CD4-positive, alpha-beta T cell treated with Interleukin-15 for 4 hours (primary cell): ENCODE data around the gene SLC2A6.

Source experiments
- DNase-seq: peaks from one replicate; pipeline ENCODE4 v3.0.0-alpha.2; 2020; ENCODE audit warnings: low spot score

Gene SLC2A6

DNA sequence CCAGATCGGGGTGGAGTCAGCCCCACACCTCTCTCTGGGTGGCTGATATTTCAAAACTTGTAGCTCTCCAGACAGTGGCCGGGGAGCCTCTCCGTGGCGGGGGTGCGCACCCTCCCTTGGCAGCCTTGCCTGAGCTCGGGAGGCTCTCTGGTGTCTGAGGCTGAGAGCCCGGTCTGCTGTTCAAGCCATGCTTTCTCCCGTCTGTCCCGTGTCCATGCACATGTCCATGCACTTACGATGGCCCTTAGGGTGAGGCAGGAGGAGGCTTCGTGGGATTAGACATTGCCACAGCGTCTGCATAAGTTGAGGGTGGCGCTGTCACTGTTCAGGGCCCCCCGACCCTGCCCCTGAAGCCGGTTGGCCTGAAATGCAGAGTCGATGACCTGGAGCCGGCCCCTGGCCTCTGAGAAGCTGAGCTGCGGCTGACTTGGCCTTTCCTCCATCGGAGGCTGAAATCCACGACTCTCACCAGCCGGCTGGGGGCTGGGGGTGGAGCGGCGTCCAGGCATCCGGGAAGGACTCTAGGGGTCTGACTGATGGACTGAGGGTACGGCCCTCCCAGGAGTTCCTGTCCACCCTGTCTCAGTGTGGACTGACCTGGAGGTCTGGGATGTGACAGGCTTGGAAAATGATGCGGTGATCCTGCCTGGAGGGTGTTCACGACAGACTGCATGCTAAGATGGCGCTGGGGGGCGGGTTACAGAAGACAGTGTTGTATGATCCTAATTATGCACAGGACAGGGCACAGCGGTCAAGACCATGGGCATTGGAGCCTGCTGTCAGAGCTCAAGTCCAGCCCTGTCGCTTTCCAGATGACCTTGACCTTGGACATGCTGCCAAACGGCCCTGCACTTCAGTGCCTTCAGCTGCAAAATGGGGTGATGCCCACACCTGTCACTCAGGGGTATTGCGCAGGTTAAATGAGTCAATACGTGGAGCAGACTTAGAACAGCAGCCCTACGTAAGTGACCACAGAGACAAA is 18.3 kb upstream of the SLC2A6 start:
- DNase-seq = no peak

DNA sequence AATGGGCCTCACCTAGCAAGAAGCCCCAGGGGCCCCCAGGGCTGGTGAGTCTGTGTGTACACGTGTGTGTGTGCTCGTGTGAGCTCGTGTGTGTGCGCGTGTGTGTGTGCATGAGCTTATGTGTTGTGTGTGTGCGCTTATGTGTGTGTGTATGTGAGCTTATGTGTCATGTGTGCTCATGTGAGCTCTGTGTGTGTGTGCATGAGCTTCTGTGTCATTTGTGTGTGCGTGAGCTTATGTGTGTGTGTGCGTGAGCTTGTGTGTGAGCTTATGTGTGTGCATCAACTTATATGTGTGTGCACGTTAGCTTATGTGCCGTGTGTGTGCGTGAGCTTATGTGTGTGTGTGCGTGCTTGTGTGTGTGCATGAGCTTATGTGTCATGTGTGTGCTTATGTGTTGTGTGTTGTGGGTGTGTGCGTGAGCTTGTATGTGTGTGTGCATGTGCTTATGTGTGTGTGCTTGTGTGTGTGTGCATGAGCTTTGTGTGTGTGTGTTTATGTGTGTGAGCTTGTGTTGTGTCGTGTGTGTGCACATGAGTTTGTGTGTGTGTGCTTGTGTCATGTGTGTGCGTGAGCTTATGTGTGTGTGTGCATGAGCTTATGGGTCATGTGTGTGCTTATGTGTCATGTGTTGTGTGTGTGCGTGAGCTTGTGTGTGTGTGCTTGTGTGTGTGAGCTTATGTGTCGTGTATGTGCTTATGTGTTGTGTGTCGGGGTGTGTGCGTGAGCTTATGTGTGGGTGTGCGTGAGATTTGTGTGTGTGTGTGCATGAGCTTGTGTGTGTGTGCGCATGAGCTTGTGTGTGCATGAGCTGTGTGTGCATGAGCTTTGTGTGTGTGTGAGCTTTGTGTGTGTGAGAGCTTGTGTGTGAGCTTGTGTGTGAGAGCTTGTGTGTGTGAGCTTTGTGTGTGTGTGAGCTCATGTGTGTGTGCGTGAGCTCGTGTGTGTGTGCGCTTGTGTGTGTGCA is 16.7 kb upstream of the SLC2A6 start:
- no peak for DNase-seq

DNA sequence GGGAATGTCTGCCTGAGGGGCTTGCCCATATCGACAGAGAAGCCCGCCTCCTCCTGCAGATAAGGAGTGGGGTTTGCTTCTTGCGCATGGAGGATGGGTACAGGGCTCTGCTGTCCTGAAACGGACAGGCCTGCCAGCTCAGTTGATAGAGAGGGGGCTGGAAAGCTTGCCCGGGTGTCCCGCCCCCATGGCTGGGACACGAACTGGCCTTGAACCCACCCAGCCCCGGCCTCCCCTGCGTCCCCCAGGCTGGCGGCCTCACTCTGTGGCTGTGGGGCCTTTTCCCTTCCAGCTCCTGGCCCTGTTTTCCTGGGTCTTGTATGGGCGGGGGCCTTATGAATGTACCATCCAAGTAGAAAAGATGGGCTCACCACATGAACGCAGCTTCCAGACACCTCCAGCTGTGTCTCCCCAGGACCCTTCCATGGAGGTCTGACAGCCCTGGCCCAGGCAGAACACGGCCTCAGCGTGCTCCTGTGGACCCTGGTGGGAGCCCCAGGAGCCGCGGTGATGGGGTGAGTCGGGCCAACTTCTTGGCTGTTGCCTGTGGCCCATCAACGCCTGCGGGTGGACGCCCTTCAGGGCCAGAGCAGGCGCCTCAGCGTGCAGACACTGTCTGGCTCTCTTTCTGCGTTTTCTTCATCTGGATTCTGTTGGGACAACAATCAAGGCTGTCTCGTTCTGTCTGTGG is 15.9 kb upstream of the SLC2A6 start:
- DNase-seq = no peak

DNA sequence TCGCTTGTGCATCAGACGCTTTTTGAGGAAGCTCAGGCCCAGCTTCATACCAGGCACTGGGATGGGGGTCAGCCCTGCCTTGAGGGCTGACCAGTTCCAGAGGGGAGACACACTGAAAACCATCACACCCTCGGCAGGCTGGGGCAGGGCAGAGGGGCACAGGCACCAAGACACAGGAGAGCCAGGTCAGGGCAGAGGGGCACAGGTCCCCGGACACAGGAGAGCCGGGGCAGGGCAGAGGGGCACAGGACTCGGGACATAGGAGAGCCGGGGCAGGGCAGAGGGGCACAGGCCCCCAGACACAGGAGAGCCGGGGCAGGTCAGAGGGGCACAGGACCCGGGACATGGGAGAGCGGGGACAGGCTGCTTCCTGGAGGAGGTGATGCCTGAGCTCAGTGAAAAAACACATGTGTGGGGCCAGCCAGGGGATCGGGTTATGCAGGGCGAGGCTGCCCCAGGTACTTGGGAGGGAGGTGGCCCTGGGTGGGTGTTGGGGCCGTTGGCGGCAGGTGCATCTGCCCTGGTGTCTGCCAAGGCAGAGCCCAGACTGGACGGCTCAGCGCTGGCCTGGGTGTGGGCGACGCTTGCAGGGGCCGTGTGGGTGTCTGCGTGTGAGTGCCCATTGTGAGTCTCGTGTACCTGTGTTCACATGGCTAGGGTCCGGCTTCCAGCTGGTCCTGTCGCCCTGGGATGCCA is 15.1 kb upstream of the SLC2A6 start:
- no peak for DNase-seq

DNA sequence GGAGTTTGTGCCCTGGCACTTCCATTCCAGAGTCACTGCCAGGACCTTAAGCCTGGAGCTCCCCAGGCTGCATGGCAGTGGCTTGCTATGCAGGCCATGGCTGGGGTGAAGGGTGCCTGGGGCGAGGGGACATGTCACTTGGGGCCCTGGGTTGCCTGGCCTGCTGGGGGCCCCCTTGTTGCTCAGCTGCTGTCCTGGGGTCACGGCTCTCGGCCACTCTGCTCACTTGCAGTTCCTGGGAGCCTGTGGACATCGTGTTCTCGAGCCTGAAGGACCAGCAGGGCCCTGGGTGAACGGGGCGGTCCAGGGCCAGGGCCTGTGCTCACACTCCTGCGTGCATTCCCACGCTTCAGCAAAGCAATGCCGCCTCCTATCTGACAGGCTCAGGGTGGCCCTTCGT is 14.5 kb upstream of the SLC2A6 start:
- no peak for DNase-seq

DNA sequence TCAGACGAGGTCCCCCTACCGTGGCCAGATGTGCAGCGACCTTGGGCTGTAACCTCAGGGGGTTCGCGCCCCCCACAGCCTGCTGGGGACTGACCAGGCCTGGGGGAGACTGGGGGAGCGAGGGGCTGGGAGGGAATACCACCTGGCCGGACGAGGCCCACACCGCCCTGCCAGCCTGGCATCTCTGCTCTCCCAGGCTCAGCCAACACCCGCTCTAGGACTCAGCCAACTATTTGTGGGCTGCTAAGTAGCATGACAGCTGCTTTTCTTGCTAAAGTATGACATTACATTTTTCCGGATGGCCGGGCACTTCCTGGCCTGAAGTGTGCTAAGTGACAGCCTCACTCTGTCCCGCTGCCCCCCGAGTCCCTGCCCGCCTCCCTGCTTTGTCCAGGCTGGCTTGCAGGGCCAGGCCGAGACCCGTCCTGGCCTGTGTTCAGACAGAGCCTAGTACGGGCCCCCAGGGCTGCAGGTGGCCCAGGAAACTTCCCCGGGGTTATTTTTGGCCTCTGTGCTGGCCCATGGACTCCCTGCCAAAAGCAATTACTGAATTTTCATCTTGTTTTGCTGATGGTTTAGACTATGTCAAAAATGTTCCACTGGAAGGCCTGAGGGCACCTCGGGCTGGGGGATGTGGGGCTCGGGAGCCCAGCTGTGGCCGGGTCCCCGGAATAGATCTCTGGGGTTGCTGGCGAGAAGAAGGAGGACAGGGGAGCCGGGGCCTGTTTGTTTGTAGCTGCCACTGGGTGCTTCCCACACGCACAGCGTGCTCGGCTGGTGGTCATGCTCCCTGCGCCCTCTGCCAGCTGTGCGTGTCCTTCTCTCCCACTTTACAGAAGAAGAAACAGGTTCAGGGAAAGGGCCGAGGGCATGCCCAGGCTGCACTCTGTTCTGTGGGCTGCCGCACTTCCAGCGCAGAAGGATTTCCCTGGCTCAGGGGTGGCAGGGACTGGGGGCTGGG is 13.4 kb upstream of the SLC2A6 start:
- DNase-seq = no peak

DNA sequence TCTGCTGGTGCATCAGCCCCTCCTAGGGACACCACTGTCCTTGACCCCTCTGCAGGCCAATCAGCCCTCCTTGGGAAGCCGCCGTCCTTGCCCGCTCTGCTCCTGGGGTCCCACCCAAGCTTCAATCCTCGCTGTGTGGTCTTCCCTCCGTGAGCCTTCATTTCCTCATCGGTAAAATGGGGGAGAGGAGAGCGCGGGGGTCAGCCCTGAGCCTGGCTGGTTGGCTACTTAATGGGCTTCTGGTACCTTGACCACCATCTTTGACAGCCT is 12.7 kb upstream of the SLC2A6 start:
- DNase-seq = no peak

DNA sequence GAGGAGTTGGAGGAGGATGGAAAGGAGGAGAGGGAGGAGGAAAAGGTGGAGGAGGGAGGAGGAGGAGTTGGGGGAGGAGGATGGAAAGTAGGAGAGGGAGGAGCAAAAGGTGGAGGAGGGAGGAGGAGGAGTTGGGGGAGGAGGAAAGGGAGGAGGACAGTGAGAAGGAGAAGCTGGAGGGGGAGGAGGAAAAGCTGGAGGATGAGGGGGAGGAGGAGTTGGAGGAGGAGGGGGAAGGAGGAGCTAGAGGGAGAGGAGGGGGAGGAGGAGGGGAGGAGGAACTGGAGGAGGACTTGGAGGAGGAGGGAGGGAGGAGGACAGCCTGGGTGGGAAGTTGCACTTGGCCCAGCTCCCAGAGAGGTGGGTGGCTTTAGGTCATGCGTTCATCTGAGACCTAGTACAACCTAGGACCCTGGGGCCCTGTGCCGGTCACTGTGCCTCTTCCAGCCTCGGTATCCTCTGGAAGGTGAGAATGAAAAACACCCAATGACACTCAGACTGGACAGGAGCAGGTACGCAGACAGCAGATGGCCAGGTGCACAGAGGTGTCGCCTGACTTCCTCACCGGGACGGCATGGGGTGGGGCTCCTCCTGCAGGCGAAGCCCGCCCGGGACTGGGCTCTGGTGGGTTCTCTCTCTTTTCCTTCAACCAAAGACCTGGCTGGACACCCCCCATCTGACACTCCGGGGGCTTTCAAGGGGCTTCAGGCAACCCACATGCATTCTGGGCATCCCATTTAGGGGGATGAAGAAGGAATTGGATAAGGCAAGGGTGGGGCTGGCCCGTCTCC is 12.2 kb upstream of the SLC2A6 start:
- DNase-seq = no peak

DNA sequence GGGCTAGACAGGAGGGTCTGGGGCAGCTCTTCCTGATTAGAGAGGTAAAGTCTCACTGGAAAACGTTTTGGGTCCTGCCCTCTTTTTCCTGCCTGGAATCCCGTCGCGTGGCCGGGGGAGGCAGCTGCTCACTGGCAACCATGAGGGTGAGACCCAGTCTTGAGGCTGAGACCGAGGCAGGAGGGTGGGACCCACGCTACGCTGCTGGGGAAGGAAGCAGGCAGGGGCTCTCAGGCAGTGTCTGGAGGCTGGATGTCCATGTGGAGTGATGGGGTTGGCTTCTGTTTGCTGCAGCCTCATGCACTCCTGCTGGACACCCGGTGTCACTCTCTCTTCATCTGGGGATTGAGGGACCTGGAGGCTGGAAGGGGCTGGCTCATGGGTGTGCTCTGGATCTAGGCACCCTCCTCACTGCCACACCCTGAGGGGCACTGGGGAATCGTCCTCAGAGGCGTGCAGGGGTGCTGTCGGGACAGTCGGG is 11.3 kb upstream of the SLC2A6 start:
- DNase-seq = no peak

DNA sequence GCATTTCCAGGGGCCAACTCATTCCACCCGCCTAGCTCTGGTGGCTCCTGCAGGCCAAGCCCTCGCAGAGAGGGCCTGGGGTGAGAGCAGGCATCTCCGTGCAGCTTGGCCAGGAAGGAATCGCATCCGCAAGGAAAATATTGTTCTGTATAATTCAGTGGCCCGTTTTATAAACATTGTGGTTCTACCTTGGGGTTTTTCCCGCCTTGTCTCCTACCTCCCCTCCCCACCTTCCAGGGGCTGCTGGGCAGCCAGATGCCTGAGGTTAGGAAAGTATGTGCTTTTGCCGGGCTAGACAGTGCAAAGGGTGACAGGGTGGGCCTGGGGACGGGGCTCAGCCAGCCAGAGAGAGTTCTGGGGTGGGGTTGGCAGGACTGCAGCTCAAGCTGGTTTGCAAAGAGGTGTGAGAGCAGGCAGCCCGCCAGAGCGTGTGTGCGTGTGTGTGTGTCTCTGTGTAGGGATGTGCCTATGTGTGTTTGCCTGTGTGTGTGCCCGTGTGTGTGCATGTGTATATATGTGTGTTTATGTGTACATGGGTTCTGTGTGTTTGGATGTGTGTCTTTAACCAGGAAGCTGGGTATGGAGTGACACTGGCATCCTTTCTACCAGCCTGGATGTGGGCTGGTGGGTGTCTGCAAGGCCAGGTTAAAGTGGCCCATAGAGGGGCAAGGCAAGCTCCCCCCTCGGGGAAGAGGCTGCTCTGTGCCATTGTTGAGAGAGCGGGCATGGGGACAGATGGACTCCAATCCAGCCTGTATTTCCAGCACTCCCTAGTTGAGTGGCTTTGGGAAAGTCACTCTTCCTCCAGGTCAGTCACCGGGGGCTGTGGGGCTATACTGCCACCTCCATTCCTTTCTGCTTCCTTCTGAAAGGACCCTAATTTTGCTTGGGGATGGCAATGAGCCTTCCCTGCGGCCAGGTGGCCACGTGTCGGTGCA is 10.6 kb upstream of the SLC2A6 start:
- DNase-seq = no peak

DNA sequence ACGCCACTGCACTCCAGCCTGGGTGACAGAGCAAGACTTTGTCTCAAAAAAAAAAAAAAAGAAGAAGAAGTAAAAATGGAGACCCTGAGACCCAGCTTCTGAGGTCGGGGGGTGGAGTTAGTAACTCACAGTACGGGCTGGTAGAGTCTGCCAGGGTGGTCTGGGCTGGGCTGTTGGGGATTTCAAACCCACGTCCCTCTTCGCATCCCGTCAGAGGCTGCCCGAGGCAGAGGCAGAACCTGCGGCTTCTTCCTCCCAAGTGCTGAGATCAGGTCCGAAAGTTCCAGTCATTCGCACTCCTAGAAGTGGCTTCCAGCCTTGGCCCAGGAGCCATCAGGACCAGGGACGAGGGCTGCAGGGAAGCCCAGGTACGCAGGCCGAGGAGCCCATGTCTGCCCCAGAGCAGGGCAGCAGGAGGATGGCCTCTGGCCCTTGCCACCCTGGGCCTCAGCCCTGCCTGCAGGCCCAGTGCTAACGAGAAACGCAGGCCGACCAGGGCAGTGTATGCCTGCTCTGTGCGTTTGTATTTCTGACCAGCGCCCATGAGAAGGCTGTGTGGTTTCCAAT is 9.9 kb upstream of the SLC2A6 start:
- DNase-seq = no peak

DNA sequence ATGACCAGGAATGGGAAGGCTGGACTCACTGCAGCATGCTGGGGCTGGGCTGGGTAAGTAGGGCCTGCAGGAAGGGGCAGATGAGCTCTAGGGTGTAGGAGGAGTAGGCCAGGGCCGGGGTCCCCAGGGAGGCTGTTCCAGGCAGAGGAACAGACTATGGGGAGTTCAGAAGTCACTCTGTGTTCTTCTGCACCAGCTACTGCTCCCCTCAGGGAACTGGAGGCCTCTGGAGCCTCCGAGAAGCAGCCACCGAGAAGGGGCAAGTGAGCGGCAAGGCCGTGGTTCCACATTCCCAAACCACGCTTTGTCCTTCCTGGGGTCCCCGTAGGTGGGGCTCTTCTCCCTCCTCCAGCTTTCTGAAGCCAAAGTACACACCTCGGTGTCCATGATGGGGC is 8.4 kb upstream of the SLC2A6 start:
- DNase-seq = no peak

DNA sequence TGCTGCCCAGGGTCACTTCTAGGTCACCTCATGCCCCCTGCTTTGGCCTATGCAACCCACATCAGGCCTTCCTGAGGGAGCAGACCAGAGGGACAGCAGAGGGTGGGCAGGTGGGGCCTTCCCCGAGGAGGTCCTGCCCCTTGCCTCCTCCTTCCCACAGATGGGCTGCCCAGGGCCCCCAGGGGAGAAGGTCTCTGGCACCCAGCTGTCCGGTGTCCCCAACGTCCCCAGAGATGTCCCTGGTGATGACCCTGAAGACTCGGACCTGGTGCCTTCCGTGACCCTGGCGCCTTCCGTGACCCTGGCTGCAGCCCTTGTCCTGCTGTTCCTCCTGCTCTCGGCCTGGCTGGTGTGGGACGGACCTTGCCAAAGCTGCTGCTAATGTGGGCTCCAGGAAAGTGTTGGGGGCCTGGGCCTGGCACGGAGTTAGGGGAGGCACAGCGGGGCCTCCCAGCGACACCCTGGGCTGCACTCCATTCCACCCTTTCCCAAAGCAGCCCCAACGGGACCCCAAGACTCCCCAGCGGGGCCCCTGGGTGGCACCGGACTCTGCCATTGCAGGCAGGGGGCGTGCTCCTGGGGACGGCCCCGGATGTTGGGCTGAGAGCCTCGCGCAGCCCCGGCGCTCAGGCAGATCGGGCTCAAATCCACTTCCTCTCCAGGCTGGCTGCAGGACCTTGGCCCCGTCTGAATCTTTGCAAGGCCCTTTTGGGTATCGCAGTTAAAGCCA is 6.8 kb upstream of the SLC2A6 start:
- DNase-seq = no peak

DNA sequence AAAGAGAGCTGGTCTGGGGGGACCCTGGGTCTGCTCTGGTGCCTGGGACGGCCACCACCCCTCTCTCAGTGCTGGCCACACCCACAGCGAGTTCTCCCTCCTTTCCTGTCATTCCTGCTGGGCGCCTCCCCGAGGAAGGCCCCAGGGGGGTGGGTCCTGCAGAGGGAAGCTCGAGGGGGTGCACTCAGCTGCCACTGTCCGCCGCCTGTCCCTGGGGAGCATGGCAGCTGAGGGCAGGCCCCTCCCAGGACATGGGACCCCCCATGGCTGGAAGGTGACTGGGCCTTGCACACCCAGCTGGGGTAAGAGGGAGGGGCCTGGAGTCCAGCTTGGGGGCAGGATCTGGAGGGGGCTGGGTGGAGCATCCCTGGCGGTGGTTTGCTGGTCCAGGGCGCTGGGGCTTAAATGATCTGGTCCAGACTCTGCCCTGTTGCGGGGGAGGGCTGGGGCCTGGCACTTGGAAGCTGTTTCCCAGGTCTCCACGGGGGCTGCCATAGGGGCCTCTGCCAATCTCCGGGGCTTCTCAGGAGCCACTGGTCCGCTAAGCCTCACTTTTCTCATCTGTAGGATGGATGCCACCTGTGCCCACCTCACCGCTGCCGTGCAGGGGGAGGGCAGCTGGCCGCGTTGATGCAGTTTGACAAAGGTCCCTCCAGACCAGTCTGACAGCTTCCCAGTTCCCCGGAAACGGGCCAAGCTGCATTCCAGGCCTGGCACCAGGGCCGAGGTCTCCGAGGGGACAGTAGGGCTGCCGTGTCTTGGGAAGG is 6.0 kb upstream of the SLC2A6 start:
- DNase-seq = no peak

DNA sequence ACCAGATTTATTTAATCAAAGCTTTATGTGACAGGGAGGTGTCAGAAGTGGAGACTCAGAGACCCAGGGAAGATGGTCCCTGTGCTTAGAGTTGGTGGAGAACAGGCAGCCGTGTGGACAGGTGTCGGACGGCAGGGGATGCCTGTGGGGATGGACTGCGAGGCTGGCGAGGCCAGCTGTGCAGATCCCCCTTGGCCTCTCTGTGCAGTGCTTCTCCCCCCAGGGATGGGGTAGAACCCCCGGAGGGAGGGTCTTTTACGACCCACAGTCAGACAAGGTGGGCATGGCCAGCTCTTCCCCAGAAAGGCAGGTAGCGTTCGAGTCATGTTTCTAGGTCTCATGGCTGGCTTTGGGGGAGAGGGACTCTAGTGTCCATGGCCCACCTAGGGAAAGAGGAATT is 4.7 kb upstream of the SLC2A6 start:
- no peak for DNase-seq

DNA sequence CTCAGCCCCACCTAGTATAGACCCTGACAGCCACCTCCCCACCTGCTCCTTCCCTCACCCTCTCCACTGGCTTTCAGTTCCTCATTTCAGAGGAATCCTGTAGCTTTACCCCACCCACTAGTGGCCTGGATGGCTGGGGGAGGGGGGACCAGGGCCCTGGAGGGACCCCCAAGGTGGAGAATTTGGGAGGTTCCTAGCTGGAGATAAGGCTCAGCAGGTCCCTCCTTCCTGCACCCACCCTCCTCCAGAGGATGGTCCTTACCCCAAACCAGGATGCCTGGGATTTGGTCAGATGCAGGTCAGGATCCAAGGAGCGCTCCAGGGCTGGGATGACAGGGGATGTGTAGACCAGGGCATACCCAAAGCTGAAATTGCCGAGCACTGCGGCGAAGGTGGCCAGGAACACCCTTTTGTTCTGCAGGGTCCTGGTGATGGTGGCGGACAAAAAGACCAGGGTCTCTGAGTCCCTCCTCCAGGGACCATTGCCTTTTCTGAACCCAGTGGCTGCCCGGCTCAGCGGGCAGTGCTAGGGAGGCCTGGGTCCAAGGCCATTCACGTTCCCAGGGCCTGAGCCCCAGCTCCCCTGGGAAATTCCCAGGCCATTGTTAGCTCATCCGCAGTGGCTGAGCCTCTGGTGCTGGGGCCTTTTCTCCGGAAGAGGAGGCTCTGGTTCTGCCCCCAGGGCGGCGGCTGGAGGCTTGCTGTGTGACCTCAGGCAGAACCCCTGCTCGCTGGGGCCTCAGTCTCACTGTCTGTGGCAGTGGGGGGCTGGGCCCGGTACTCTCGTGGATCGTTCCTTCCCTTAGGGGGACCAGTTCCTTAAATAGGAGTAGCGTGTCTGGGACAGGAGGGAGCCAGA is 678 bp downstream of the SLC2A6 start:
- peak; percentile 15 for DNase-seq
